GM15510 (cell line): ENCODE data around the gene SORCS2.

Experiments used
- POLR2A ChIP-seq: IDR thresholded peaks from 3 replicates; pipeline ENCODE4 v1.6.1; 2011; ENCODE audit warnings: borderline replicate concordance; ENCODE audit not compliant: insufficient read length; ENCODE audit errors: extremely low read depth

Gene SORCS2

GRCh38 chr4:7427361-7427760 lies 235.0 kb downstream of the SORCS2 start:
- TF ChIP-seq POLR2A: no peak

DNA sequence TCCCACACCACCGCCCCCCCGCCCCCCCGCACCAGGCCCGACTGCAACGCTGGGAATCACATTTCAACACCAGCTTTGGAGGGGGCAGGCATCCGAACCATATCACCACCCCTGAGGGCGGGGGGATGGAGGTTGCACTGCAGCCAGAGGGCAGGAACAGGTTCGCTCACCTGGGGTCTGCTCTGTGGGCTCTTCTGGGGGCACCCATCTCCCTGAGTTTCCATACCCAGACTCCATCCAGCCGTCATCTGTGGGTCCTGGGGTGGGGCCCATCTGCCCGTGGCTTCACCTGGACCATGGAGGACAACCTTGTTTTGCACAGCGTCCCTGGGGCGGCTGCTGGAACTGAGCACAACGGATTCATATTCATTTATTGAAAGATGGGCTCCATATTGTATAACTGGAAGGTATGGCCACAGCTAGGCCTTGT lies 235.5 kb downstream of the SORCS2 start:
- no peak for TF ChIP-seq POLR2A

DNA sequence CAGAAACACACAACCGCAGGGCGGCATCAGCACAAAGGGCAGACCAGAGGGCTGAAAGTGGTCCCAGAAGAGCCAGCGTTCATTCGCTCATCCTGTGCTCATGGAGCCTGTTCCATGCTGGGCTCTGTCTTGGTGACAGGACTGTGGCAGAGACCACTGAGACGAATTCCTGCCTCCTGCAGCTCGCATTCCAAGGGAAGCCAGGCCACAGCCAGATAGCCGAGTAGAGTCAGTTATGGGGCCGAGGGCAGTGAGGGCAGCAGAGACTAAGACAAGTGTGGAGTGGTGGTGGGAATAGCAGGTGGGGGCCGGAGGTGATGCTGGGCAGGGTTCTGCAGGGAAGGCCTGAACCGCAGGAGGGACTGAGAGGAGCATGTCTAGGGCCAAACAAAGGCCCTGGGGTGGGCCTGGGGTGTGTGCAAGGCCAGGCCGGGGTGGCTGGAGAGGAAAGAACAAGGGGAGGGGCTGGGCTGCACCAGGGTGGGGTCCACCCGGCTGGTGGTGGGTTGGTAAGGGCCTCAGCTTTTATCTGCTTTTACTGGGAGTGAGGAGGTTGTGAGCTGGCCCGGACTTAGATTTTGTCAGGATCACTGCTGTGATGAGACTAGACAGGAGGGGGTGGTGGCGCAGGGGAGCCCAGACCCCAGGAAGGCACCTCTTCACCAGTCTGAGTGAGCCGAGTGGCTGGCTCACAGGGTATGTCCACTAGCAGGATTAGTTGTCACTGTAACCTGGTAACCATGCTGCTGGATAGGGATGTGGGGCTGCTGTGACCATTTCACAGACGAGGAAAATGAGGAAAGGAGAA lies 236.1 kb downstream of the SORCS2 start:
- TF ChIP-seq POLR2A: no peak

DNA sequence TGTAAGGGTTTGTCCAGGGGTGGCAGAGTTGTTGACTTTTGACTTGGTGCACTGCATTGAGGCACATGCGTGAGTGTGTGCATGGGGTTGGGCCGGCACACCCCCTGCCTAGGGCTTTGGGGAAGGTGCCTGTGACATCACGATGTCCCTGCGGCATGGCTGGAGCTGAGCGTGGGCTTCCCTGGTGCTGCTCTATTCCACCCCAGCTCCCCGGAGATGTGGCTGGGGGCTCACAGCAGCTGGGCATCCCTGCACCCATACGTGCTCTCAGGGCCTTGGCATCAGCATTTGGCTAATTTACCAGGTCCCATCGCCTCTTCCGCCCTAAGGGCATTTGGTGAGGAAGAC lies 236.7 kb downstream of the SORCS2 start:
- no peak for TF ChIP-seq POLR2A

DNA sequence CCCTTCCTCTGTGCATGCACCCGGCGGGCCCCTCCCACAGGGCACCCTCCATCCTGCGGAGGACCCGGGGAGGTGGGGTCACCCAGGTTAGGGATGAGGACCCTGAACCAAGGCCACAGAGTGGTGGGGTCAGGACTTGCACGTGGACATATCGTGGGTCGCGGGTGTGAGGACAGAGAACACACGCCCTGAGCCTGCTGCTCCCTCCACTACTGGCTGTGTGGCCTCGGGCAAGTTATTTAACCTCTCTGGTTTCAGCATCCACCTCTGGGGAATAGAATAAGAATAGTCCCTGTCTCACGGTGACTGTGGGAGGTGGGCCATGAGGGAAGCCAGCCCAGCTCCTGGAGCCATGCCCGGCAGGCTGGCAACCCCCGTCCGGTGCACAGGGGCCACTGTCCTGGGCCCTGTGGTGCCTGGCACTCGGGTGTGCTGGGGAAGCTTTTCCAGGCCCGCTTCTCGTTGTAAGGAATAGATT lies 237.3 kb downstream of the SORCS2 start:
- TF ChIP-seq POLR2A: no peak

DNA sequence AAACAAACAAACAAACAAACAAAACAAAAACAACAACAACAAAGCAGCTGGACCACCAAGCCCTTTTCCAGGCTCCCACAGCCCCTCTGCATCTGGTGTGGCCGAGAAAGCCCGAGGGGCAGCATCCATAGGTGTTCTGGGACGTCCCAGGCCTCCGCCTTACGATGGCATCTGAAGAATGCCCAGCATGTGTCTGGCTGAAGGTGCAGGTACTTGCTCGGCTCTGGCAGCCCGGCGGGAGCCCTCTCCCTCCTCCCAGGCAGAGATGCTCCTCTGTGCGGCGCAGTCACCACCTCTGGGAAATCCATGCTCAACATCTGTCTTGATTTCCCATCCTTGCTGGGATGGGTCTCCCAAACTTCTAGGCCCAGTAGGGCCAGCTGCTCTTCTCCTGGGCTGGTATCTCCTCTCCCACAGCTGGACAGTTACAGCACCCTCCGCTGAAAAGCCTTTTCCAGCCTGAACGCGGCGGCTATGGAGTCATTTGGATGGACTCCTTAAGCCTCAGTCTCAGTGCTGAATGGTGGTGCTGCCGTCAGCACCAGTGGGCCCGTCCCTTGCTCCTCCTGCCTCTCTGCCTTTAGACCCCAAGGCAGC lies 238.1 kb downstream of the SORCS2 start:
- no peak for TF ChIP-seq POLR2A

- no peak for TF ChIP-seq POLR2A
These were observed 238.8 kb downstream of the SORCS2 start for GRCh38 chr4:7430965-7431695.

DNA sequence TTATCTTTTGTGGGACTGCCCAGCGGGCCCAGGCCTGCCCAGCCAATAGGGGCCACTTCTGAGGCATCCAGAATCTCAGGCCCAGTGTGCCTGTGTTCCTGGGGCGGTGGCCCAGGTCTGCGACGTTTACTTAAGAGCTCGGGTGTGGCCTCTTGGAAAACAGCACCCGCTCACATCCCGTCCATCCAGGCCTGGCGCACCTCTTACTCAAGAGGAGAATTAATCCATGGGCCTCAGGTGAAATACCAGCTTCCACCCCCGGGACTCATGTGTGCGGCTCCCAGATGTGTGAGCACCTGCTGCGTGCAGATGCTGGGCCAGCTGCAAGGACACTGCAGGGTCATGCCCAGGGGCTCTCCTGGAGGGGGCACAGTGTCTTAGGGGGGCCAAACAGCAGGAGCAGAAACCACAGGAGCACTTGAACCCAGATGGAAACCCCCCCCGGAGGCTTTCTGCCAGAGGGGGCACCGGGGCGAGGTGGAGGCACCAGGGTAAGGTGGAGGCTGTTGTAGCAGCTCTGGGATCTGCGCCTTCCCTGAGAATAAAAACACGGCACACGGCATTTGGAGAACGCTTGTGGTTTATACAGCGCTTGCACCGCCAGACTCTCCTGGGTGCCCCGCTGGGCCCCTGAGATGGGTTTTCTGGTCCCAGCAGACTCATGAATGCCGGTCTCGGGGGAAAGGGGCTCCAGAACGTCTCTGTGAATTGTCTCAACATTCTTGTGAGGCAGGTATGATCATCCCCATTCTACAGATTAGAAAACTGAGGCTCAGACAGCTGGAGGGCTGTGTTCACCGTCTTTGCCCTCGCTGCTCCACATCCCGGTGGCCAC lies 239.6 kb downstream of the SORCS2 start:
- TF ChIP-seq POLR2A: no peak

DNA sequence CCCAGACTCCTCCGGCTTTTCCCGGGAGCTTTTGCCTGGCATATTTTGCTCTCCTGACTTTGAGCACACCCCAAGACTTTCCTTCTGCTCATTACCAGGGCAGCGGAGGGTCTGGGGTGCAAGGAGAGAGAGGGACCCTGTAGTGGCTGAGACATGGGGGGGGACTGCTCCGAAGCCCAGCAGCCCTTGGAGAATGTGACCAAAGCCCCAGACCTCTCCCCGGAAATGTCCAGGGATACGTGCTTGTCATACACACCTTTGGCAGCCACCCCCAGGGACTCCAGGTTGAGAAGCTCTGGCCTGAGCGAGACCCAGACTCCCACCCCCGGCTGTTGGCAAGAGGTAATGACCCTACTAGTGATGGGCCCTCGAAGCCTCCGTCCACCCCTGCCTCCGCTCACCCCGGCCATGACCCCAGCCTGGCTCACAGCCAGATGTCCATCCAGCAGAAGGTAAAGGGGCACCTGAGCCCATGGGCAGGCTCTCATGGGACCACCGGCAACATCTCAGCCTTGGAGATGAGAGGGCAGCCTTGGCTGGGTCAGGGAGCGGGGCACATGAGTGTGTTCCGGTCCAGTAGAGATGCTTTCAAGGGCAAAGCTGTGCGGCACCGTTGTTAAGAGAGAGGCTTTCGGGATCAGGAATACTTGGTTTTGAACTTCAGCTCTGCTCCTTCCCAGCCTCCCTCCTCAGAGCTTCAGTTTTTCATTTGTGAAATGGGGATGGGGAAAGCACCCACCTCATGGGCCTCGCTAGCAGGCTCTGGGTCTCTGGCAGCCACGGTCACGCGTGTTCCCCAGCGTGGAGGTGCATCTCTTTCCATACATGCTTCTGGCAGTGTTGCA lies 240.4 kb downstream of the SORCS2 start:
- TF ChIP-seq POLR2A: no peak

DNA sequence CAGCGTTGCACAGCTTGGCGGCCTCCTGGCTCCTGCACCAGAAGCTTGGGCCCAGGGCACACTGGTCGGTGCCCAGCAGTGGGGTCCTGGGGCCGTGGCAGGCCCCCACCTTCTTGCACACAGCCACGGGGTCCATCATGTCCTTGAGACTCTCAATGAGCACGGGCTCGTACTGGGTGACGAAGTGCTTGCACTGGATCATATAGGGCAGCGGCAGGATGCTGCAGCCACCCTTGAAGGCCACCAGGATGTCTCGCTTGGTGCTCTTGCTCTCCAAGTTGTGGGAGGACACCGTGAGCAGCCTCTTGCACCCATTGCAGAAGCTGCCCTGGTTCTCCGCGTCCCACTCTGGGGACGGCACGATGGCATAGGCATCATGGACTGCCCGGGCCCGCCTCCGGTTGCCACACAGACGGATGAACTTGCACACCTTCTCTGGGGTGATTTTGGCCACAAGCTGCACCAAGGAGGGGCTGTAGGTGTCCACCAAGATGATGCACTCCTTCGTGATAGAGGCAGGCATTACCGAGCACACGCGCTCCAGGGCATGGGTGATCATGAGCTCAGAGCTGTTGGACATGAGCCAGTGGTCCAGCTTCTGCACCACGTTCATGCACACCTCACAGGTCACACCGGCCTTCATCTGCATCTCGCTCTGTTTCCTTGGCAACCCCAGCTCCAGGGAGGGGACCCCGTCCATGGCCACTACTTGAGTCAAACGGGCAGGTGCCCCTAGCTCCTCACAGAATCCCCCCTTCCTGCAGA lies 241.2 kb downstream of the SORCS2 start:
- TF ChIP-seq POLR2A: no peak

DNA sequence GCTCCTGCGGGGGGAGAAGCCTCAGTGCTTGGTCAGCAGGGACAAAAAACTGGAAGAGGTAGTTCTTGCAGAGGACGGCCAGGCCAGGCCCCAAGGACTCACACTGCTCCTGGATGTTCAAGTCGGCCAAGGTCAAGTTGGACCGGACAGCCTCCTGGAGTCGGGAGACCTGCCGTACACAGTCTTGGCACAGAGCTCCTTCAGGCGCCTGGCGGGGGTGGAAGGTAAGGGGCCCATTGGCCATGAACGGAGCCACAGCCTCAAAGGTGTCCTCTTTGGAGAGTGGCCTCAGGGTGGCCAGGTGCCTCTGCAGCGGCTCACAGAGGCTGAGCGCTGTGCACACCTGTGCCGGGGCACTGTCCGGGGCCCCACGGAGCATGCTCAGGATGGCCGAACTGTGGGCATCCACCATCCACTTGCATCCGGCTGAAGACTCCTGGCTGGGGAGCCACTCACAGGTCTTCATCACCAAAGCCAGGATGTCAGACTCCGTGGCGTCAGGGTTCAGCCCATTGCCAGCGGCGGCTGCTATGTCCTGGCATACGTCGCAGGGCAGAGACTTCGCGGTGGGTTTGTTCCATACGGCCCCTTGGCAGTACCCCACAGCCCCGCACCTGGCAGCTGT lies 241.9 kb downstream of the SORCS2 start:
- TF ChIP-seq POLR2A: no peak

DNA sequence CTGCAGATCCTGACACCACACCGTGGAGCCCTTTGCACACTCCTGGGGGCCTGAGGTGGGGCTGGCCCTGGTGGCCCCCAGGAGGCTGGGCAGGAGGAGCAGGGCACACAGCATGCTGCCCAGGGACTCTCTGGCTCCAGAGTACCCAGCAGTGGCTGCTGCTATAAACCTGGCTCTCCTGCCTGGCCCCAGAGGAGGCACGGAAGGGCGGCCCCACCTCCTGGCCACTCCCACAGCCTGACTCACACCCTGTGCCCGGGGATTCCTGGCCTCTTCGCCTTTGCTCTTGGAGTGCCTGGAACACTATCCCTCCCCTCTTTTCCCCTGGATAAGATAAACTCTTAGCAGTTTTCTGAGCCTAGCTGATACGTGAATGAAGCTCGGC lies 242.4 kb downstream of the SORCS2 start, which contains the start of gene PSAPL1:
Gene PSAPL1 (minus strand): TSS at position 165 of the 385 bp plus-strand sequence. CDS start 51 bp downstream, at position 114.
- TF ChIP-seq POLR2A: no peak
